OCI-M2 (cell line): Measurements from ENCODE around the gene MARK3.

Source experiments
- DNase-seq: peaks from one replicate; lab custom pipeline; 2025; ENCODE audit not compliant: unreplicated experiment; lab: John Stamatoyannopoulos, UW

MARK3 gene

GRCh38 chr14:103547455-103547940, 162.3 kb downstream of the MARK3 start:
- DNase-seq: no peak

GRCh38 chr14:103547941-103548462, 162.8 kb downstream of the MARK3 start:
- no peak for DNase-seq

GRCh38 chr14:103548463-103549351, 163.5 kb downstream of the MARK3 start:
- no peak for DNase-seq

DNA sequence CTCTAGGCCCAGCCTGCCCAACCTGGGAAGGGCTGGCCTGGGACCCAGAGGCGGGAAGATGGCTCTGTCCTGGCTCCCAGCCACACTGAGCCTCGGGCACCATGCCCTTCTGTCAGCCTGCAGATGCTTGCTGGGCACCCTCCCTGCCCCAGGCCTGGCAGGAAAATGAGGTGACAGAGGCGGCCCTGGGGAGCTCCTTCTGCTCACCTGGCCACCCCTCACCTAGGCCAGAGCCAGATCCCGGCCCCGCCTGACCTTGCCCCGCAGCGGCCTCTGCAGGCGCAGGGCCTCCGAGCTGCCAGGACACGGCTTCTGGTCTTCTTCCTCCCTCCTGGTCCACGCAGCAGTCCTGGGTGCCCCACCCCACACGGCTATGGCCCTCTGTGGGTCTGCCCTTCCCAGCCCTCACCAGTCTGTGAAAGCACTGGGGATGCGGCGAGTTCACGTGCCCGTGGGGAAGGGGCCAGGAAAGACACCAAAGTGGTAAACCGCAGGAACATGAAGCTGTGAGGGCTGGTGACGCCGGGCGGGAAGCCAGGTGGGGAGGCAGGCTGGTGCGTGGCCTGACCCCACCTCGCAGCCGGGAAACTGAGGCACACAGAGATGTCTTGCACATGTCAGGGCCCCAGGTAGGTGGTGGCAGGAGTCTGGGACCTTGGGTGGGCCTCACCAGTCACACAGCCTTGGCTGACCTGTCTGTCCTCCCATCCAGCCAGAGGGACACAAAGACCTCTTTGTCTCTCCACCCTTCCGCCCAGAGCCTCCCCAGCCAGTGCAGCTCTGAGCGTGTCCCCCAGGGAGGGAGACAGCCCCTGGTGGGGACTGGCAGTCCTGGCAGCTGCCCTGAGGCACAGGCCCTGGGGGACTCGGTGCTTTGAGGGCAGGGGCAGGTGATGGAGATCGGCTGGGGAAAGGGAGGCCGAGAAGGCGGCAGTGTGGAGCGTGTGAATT, 164.4 kb downstream of the MARK3 start:
- no peak for DNase-seq

GRCh38 chr14:103550451-103551337, 165.5 kb downstream of the MARK3 start:
- DNase-seq: no peak

DNA sequence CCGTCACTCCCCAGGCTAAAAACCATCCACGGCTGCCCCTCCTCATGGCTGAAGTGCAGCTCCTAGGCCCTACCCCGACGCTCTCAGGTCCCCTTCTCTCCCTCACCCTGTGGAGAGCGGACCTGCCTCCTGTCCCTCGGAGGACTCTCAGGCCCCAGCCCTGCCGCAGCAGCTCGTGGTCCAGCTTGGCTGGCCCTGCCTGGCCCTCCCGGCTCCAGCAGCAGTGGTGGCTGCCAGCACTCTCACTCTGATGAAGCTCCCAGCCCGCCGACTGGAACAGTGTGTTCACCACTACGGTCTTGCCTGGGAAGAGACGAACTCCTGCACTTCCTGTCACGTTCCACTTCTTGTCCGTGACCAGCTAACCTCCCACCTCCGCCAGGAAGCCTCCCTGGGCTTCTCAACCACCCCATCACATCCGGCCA, 166.1 kb downstream of the MARK3 start:
- no peak for DNase-seq

GRCh38 chr14:103552011-103552845, 167.0 kb downstream of the MARK3 start:
- DNase-seq: no peak

GRCh38 chr14:103552846-103553210, 167.6 kb downstream of the MARK3 start:
- DNase-seq: no peak
